GM12864 (cell line): ENCODE results near the gene FBRSL1.

Experiments used
- DNase-seq: peaks from one replicate; pipeline ENCODE4 v3.0.0-alpha.2; 2011; ENCODE audit warnings: low read depth
- H3K4me3 ChIP-seq: 2 replicates; pipeline ENCODE4 v1.5.1; 2011; ENCODE audit warnings: mild to moderate bottlenecking, low read depth, low read length, control low read depth
- CTCF ChIP-seq: IDR thresholded peaks from 2 replicates; pipeline ENCODE4 v1.5.1; 2011; ENCODE audit warnings: low read depth, mild to moderate bottlenecking, moderate library complexity, low read length, control low read depth, inconsistent platforms; ENCODE audit errors: missing control alignments

Gene FBRSL1

GRCh38 chr12:132544080-132544397 lies 54.1 kb downstream of the FBRSL1 start:
- no peak for DNase-seq
- no peak for TF ChIP-seq CTCF
- H3K4me3 ChIP-seq, result no peak overlapping the region

GRCh38 chr12:132544498-132544897 lies 54.5 kb downstream of the FBRSL1 start:
- H3K4me3 ChIP-seq, result no peak overlapping the region
- DNase-seq, result no peak
- no peak for TF ChIP-seq CTCF

GRCh38 chr12:132545164-132545953 lies 55.4 kb downstream of the FBRSL1 start:
- H3K4me3 ChIP-seq, result no peak overlapping the region
- TF ChIP-seq CTCF, result no peak

DNA sequence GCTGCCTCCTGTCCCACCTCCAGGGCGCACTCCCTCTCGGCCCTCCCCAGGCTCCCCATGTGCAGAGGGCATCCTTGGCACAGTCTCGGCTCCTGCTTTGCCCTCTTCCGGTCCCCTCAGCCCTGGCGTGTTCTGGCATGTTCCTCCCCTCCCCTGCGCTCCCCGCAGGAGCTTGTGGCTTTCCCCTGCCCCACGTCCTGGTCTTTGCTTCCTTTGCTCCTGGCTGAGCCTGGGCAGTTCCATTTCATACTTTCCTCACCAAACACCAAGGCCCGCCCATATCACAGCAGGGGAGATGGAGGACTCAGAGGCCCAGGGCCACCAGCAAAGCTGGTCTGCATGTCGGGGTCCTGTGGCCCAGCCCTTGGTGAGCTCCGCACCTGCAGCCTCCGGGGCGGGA lies 56.0 kb downstream of the FBRSL1 start:
- DNase-seq, result no peak
- no peak overlapping the region for H3K4me3 ChIP-seq
- no peak for TF ChIP-seq CTCF

More at GRCh38 chr12:132545164-132545953, 55.4 kb downstream of the FBRSL1 start:
- no peak for DNase-seq

DNA sequence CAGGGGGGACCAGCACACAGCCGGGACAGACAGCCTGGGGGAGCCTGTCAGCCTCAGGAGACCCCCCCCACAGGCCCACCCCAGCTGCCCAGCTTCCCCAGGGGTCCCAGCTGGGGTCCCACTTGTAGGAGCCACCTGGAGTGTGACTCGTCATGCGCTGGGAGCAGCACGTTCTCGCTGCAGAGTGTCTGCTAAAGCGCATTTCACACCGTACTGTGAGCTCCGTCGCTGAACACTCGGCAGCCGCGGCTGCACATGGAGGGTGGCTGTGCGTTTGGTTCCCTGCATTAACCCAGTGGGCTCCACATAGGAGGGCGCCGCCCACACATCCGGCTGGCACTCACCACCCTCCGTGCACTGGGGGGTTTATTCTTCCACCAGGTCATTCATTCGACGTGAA lies 56.7 kb downstream of the FBRSL1 start:
- no peak for DNase-seq
- H3K4me3 ChIP-seq, result no peak overlapping the region
- TF ChIP-seq CTCF, result no peak

DNA sequence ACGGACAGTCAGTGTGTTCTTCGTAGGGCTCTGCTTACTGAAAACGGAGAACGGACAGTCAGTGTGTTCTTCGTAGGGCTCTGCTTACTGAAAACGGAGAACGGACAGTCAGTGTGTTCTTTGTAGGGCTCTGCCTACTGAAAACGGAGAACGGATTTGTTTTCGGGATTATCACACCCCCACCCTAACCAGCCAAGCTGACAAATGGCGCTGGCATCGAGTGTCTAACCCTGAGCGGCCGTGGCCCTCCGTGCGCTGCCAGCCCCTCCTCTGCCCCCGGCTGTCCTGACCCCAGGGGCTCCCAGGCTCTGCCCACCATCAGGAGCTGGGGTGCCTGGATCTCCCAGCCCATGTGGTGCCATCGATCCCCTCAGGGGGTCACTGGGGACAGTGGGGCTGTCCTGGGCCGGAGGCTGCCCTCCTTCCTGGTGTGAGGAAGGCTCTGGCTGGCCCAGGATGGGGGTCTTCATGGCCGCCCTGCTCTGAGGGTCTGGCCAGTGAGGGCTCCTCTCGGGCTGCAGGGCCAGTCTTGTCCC lies 57.3 kb downstream of the FBRSL1 start:
- no peak overlapping the region for H3K4me3 ChIP-seq
- no peak for TF ChIP-seq CTCF

GRCh38 chr12:132548430-132549058 lies 58.6 kb downstream of the FBRSL1 start:
- no peak overlapping the region for H3K4me3 ChIP-seq
- no peak for TF ChIP-seq CTCF
- no peak for DNase-seq

More for the DNA sequence above, 57.3 kb downstream of the FBRSL1 start:
- DNase-seq, result no peak
